ENCODE results near the gene SSUH2. TPM values are rescaled to one million over a fixed set of nuclear protein-coding genes. Genes with fewer than 3 reads are reported as not detected.
"Not testable (repeated sequence)": the region's sequence is repeated elsewhere in the genome, so short reads cannot be mapped to it uniquely, and the experiment has no call there.

The SSUH2 gene
- total and polyA plus RNA-seq, 2 experiments from 2014 or later, result 19.7 to 21.3 TPM

DNA sequence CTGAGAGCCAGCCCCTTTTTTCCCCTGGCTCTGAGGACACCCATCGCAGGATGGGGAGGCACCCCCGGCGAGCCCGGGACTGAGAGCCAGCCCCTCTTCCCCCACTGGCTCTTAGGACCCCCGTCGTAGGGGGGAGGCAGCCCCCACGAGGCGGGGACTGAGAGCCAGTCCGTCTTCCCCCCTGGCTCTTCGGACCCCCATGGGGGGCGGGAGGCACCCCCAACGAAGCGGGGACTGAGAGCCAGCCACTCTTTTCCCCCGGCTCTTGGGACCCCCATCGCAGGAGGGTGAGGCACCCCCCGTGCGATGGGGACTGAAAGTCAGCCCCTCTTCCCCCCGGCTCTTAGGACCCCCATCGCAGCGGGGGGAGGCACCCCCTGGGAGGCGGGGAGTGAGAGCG lies 36.8 kb upstream of the SSUH2 start:
- 100% methylated on average over 1 of the region's 22 CpGs for WGBS (ENCODE audit: low lambda C conversion rate, missing lambda C conversion rate)
- Histone ChIP-seq H3K4me1 (ENCODE audit: insufficient read depth) (no peaks in the 10 kb centered on the region), H3K27me3 (no peaks in the 10 kb centered on the region), H3K4me3 (no peak overlapping the region), H3K9me2 (replicated peaks; ENCODE audit: insufficient read depth) (no peaks in the 10 kb centered on the region), H4K20me1 (ENCODE audit: insufficient read depth, poor library complexity, severe bottlenecking) (no peaks in the 10 kb centered on the region), H3K4me2 (no peak overlapping the region), H3K79me2 (no peaks in the 10 kb centered on the region), H3K9me3 (ENCODE audit: low read depth) (no peaks in the 10 kb centered on the region), H3K27ac (no peak overlapping the region), H3K36me3 (replicated peaks; ENCODE audit: insufficient read depth, low read depth) (no peaks in the 10 kb centered on the region), H2AFZ (no peak overlapping the region)
- DNase-seq (ENCODE audit: low spot score), result no peak
- TF ChIP-seq EZH2 (IDR thresholded peaks at IDR 0.05; ENCODE audit: borderline replicate concordance), result no peak
- TF ChIP-seq, protein P1, sequence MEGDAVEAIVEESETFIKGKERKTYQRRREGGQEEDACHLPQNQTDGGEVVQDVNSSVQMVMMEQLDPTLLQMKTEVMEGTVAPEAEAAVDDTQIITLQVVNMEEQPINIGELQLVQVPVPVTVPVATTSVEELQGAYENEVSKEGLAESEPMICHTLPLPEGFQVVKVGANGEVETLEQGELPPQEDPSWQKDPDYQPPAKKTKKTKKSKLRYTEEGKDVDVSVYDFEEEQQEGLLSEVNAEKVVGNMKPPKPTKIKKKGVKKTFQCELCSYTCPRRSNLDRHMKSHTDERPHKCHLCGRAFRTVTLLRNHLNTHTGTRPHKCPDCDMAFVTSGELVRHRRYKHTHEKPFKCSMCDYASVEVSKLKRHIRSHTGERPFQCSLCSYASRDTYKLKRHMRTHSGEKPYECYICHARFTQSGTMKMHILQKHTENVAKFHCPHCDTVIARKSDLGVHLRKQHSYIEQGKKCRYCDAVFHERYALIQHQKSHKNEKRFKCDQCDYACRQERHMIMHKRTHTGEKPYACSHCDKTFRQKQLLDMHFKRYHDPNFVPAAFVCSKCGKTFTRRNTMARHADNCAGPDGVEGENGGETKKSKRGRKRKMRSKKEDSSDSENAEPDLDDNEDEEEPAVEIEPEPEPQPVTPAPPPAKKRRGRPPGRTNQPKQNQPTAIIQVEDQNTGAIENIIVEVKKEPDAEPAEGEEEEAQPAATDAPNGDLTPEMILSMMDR (IDR thresholded peaks at IDR 0.05; ENCODE audit: poor library complexity), result no peak

DNA sequence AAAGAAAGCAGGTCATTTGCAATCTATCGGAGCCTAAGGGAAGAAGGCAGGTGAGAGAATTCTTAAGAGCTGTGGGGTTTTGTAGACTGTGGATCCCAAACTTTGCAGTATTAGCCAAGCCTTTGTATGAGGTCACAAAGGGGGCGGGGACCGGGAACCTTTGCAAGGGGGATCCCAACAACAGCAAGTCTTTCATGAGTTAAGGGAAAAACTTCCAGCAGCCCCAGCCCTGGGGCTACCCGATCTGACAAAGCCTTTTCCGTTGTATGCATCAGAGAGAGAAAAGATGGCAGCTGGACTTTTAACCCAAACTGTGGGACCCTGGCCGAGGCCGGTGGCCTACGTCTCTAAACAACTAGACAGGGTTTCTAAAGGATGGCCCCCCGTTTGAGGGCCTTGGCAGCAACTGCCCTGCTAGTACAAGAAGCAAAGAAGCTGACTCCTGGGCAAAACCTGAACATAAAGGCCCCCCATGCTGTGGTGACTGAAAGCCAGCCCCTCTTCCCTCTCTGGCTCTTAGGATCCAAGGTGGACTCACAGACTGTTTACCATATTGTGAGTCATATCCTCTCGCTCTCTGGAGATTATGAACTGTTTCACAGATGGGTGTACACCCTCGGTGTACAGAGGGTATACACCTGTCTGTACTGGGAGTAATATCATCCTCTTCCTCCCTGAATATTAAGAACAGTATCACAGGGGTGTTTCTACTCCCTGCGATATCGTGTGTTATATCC lies 35.4 kb upstream of the SSUH2 start:
- not testable (repeated sequence) for H3K4me1 ChIP-seq (ENCODE audit: insufficient read depth); H3K9me2 ChIP-seq (replicated peaks; ENCODE audit: insufficient read depth); H2AFZ ChIP-seq; H3K4me3 ChIP-seq; H3K36me3 ChIP-seq (replicated peaks; ENCODE audit: insufficient read depth, low read depth); H3K27ac ChIP-seq; H3K79me2 ChIP-seq; H3K27me3 ChIP-seq; H4K20me1 ChIP-seq (ENCODE audit: insufficient read depth, poor library complexity, severe bottlenecking); H3K4me2 ChIP-seq; DNase-seq (ENCODE audit: low spot score); H3K9me3 ChIP-seq (ENCODE audit: low read depth)
- WGBS (ENCODE audit: low lambda C conversion rate, missing lambda C conversion rate), result 76% methylated on average over 13 of the region's 13 CpGs

DNA sequence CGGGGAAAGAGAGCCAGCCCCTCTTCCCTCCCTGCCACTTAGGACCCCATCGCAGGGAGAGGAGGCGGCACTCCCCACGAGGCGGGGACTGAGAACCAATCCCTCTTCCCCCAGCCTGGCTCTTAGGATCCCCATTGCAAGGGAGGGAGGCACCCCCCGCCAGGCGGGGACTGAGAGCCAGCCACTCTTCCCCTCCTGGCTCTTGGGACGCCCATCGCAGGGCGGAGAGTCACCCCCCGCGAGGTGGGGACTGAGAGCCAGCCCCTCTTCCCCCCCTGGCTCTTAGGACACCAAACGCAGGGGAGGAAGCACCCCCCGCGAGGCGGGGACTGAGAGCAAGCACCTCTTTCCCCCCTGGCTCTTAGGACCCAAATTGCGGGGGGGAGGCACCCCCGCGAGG lies 34.2 kb upstream of the SSUH2 start:
- no peak overlapping the region for H3K27ac ChIP-seq
- no peak for DNase-seq (ENCODE audit: low spot score)
- H3K36me3 ChIP-seq (replicated peaks; ENCODE audit: insufficient read depth, low read depth), result no peaks in the 10 kb centered on the region
- H3K4me1 ChIP-seq (ENCODE audit: insufficient read depth), result no peaks in the 10 kb centered on the region
- H4K20me1 ChIP-seq (ENCODE audit: insufficient read depth, poor library complexity, severe bottlenecking), result no peaks in the 10 kb centered on the region
- H3K4me3 ChIP-seq, result no peak overlapping the region
- WGBS (ENCODE audit: low lambda C conversion rate, missing lambda C conversion rate), result no CpG with 5 or more reads among the region's 19 CpGs
- H3K4me2 ChIP-seq, result no peak overlapping the region
- TF ChIP-seq EZH2phosphoT487 (IDR thresholded peaks at IDR 0.05; ENCODE audit: low read depth, severe bottlenecking, unreplicated experiment) (no peak), EZH2 (IDR thresholded peaks at IDR 0.05; ENCODE audit: borderline replicate concordance) (no peak)
- TF ChIP-seq, protein P1 (IDR thresholded peaks at IDR 0.05; ENCODE audit: poor library complexity), result no peak
- H3K9me3 ChIP-seq (ENCODE audit: low read depth), result no peaks in the 10 kb centered on the region
- H3K9me2 ChIP-seq (replicated peaks; ENCODE audit: insufficient read depth), result no peaks in the 10 kb centered on the region
- no peaks in the 10 kb centered on the region for H3K27me3 ChIP-seq
- no peaks in the 10 kb centered on the region for H3K79me2 ChIP-seq
- no peak overlapping the region for H2AFZ ChIP-seq

DNA sequence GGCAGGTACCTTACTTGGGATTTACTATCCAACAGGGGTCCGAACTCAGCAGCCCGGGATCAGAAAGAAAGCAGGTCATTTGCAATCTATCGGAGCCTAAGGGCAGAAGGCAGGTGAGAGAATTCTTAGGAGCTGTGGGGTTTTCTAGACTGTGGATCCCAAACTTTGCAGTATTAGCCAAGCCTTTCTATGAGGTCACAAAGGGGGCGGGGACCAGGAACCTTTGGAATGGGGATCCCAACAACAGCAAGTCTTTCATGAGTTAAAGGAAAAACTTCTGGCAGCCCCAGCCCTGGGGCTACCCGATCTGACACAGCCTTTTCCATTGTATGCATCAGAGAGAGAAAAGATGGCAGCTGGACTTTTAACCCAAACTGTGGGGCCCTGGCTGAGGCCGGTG lies 32.7 kb upstream of the SSUH2 start:
- not testable (repeated sequence) for H3K36me3 ChIP-seq (replicated peaks; ENCODE audit: insufficient read depth, low read depth); H3K4me3 ChIP-seq; H3K79me2 ChIP-seq; H3K27ac ChIP-seq; H3K9me2 ChIP-seq (replicated peaks; ENCODE audit: insufficient read depth); H3K27me3 ChIP-seq; H3K4me1 ChIP-seq (ENCODE audit: insufficient read depth); H3K9me3 ChIP-seq (ENCODE audit: low read depth); DNase-seq (ENCODE audit: low spot score); H3K4me2 ChIP-seq; H2AFZ ChIP-seq; H4K20me1 ChIP-seq (ENCODE audit: insufficient read depth, poor library complexity, severe bottlenecking)
- 82% methylated on average over 6 of the region's 6 CpGs for WGBS (ENCODE audit: low lambda C conversion rate, missing lambda C conversion rate)

DNA sequence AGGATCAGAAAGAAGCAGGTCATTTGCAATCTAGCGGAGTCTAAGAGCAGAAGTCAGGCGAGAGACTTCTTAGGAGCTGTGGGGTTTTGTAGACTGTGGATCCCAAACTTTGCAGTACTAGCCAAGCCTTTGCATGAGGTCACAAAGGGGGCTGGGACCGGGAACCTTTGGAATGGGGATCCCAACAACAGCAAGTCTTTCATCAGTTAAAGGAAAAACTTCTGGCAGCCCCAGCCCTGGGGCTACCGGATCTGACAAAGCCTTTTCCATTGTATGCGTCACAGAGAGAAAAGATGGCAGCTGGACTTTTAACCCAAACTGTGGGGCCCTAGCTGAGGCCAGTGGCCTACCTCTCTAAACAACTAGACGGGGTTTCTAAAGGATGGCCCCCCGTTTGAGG lies 31.0 kb upstream of the SSUH2 start:
- 71% methylated on average over 7 of the region's 7 CpGs for WGBS (ENCODE audit: low lambda C conversion rate, missing lambda C conversion rate)
- H4K20me1 ChIP-seq (ENCODE audit: insufficient read depth, poor library complexity, severe bottlenecking); H3K9me3 ChIP-seq (ENCODE audit: low read depth); H3K36me3 ChIP-seq (replicated peaks; ENCODE audit: insufficient read depth, low read depth); H3K27ac ChIP-seq; H3K79me2 ChIP-seq; H3K4me1 ChIP-seq (ENCODE audit: insufficient read depth); H3K27me3 ChIP-seq; H3K4me2 ChIP-seq; H3K4me3 ChIP-seq; H2AFZ ChIP-seq; H3K9me2 ChIP-seq (replicated peaks; ENCODE audit: insufficient read depth); DNase-seq (ENCODE audit: low spot score): not testable (repeated sequence)
